Skeletal muscle tissue (tissue), 4 donors: Measurements from ENCODE around the gene LMBR1. TPM values are rescaled to one million over a fixed set of nuclear protein-coding genes. Genes with fewer than 3 reads are reported as not detected.
"Not testable (repeated sequence)": the region's sequence is repeated elsewhere in the genome, so short reads cannot be mapped to it uniquely, and the experiment has no call there.

Experiments used
- H3K27ac ChIP-seq: one replicate; pipeline ENCODE4 v1.7.0; 2013; ENCODE audit warnings: mild to moderate bottlenecking, low read depth, low read length, inconsistent platforms
- H3K27me3 ChIP-seq, 3 donors: one replicate each; pipeline ENCODE4 v1.7.0; 2013; ENCODE audit warnings: low read length in 3 of 3; ENCODE audit not compliant: control insufficient read depth in 3 of 3, insufficient read depth in 3 of 3
- H3K36me3 ChIP-seq, 3 donors: one replicate each; pipeline ENCODE4 v1.7.0; 2013; ENCODE audit warnings: low read length in 3 of 3; ENCODE audit not compliant: control insufficient read depth in 3 of 3, insufficient read depth in 3 of 3
- H3K4me1 ChIP-seq, 3 donors: one replicate each; pipeline ENCODE4 v1.7.0; 2013; ENCODE audit warnings: low read length in 3 of 3, mild to moderate bottlenecking in 3 of 3; ENCODE audit not compliant: control insufficient read depth in 3 of 3, insufficient read depth in 3 of 3
- H3K4me3 ChIP-seq, 3 donors: one replicate each; pipeline ENCODE4 v1.7.0; 2013; ENCODE audit warnings: low read length in 3 of 3
- H3K9ac ChIP-seq, 3 donors: one replicate each; pipeline ENCODE4 v1.7.0; 2013; ENCODE audit warnings: low read length in 3 of 3, mild to moderate bottlenecking in 3 of 3, moderate library complexity in 2 of 3, low read depth in 1 of 3
- H3K9me3 ChIP-seq, 3 donors: one replicate each; pipeline ENCODE4 v1.7.0; 2013; ENCODE audit warnings: low read length in 3 of 3; ENCODE audit not compliant: control insufficient read depth in 3 of 3
- total RNA-seq: library from RNA; depleted of rRNA; stranded (reverse); fragments of >200 nt; gene quantifications from one replicate; pipeline ENCODE4 v1.2.3, GENCODE V29; 2014
- donor health status: Osteomylitis.

The LMBR1 gene
- total RNA-seq, 1 donor from 2014 or later, result 97.6 TPM

- H3K27ac ChIP-seq, result no peak overlapping the region
- no peaks in the 10 kb centered on the region for H3K36me3 ChIP-seq
- H3K27me3 ChIP-seq, result peaks cover 0 to 9% (median 5%) of the 10 kb centered on the region in 3 donors
- no peak overlapping the region for H3K4me3 ChIP-seq
- H3K9me3 ChIP-seq, result no peaks in the 10 kb centered on the region
- H3K9ac ChIP-seq, result no peak overlapping the region
- no peaks in the 10 kb centered on the region for H3K4me1 ChIP-seq
These were observed 233.8 kb downstream of the LMBR1 start for GRCh38 chr7:156659203-156659602.

GRCh38 chr7:156657681-156658080, 235.3 kb downstream of the LMBR1 start:
- Histone ChIP-seq H3K4me1 (no peaks in the 10 kb centered on the region), H3K4me3 (no peak overlapping the region), H3K9ac (no peak overlapping the region), H3K9me3 (no peaks in the 10 kb centered on the region), H3K36me3 (no peaks in the 10 kb centered on the region), H3K27ac (no peak overlapping the region), H3K27me3 (peaks cover 0 to 15% (median 11%) of the 10 kb centered on the region in 3 donors)

- peaks cover 0 to 17% (median 15%) of the 10 kb centered on the region in 3 donors for H3K27me3 ChIP-seq
- no peak overlapping the region for H3K4me3 ChIP-seq
- H3K27ac ChIP-seq, result no peak overlapping the region
- H3K36me3 ChIP-seq, result no peaks in the 10 kb centered on the region
- no peak overlapping the region for H3K9ac ChIP-seq
- H3K9me3 ChIP-seq, result no peaks in the 10 kb centered on the region
- no peaks in the 10 kb centered on the region for H3K4me1 ChIP-seq
These were observed 236.4 kb downstream of the LMBR1 start for GRCh38 chr7:156656598-156656997.

GRCh38 chr7:156655983-156656382, 237.0 kb downstream of the LMBR1 start:
- no peak overlapping the region for H3K9ac ChIP-seq
- no peak overlapping the region for H3K27ac ChIP-seq
- peaks cover 0 to 20% (median 15%) of the 10 kb centered on the region in 3 donors for H3K27me3 ChIP-seq
- H3K4me3 ChIP-seq, result no peak overlapping the region
- H3K9me3 ChIP-seq, result no peaks in the 10 kb centered on the region
- H3K36me3 ChIP-seq, result no peaks in the 10 kb centered on the region
- no peaks in the 10 kb centered on the region for H3K4me1 ChIP-seq

- Histone ChIP-seq H3K4me1 (no peaks in the 10 kb centered on the region), H3K27ac (no peak overlapping the region), H3K9me3 (no peaks in the 10 kb centered on the region), H3K36me3 (no peaks in the 10 kb centered on the region), H3K4me3 (no peak overlapping the region), H3K9ac (no peak overlapping the region), H3K27me3 (peaks cover 5 to 27% (median 21%) of the 10 kb centered on the region in 3 donors)
These were observed 237.7 kb downstream of the LMBR1 start for GRCh38 chr7:156655251-156655650.

GRCh38 chr7:156654511-156655234, 238.3 kb downstream of the LMBR1 start:
- Histone ChIP-seq H3K36me3 (no peaks in the 10 kb centered on the region), H3K9ac (no peak overlapping the region), H3K27ac (no peak overlapping the region), H3K4me1 (no peaks in the 10 kb centered on the region), H3K27me3 (peaks cover 9 to 28% (median 26%) of the 10 kb centered on the region in 3 donors), H3K9me3 (no peaks in the 10 kb centered on the region), H3K4me3 (no peak overlapping the region)

- Histone ChIP-seq H3K36me3 (no peaks in the 10 kb centered on the region), H3K4me3 (no peak overlapping the region), H3K9me3 (no peaks in the 10 kb centered on the region), H3K4me1 (no peaks in the 10 kb centered on the region), H3K27me3 (peaks cover 9 to 33% (median 26%) of the 10 kb centered on the region in 3 donors), H3K27ac (no peak overlapping the region), H3K9ac (no peak overlapping the region)
These were observed 240.0 kb downstream of the LMBR1 start for GRCh38 chr7:156652886-156653568.

GRCh38 chr7:156651474-156651873, 241.5 kb downstream of the LMBR1 start:
- Histone ChIP-seq H3K4me3 (no peak overlapping the region), H3K9me3 (no peaks in the 10 kb centered on the region), H3K27ac (no peak overlapping the region), H3K9ac (no peak overlapping the region), H3K4me1 (no peaks in the 10 kb centered on the region), H3K27me3 (peaks cover 9 to 29% (median 23%) of the 10 kb centered on the region in 3 donors), H3K36me3 (no peaks in the 10 kb centered on the region)

GRCh38 chr7:156650042-156650441, 242.9 kb downstream of the LMBR1 start:
- Histone ChIP-seq H3K4me1 (no peaks in the 10 kb centered on the region), H3K27ac (no peak overlapping the region), H3K27me3 (peaks cover 9 to 28% (median 23%) of the 10 kb centered on the region in 3 donors), H3K36me3 (no peaks in the 10 kb centered on the region), H3K4me3 (no peak overlapping the region), H3K9ac (no peak overlapping the region), H3K9me3 (no peaks in the 10 kb centered on the region)

- not testable (repeated sequence) for H3K36me3 ChIP-seq, H3K9me3 ChIP-seq, H3K9ac ChIP-seq, H3K4me1 ChIP-seq, H3K27ac ChIP-seq, H3K4me3 ChIP-seq
- peaks cover 9 to 25% (median 14%) of the 10 kb centered on the region in 3 donors for H3K27me3 ChIP-seq
These were observed 245.7 kb downstream of the LMBR1 start for GRCh38 chr7:156647330-156647729.
